Calu3 (cell line): ENCODE measurements around the gene FYTTD1. TPM values are rescaled to one million over a fixed set of nuclear protein-coding genes. Genes with fewer than 3 reads are reported as not detected.
A peak's percentile ranks its signal among the peaks of the same experiment; 100 is the strongest.

Experiments
- BruUV-seq: library from RNA; stranded (reverse); fragments of 400-500 nt; replicated peaks from 2 replicates; lab custom pipeline; 2021; lab: Mats Ljungman, UMichigan
- CTCF ChIA-PET: fragments of 300-600 bp; sonication (Branson Sonifier 250); formaldehyde crosslinking; loops from one replicate; lab custom pipeline; 2022; ENCODE audit warnings: antibody characterized with exemption; lab: Charles Lee
- DNase-seq: peaks from one replicate; pipeline ENCODE4 v3.0.0; 2022
- H3K27ac Mint-ChIP-seq: one replicate; pipeline ENCODE4 v1.8.0; 2022; ENCODE audit warnings: mixed read lengths; ENCODE audit not compliant: unreplicated experiment
- H3K27me3 Mint-ChIP-seq: one replicate; pipeline ENCODE4 v1.8.0; 2022; ENCODE audit warnings: mixed read lengths; ENCODE audit not compliant: unreplicated experiment
- H3K36me3 Mint-ChIP-seq: one replicate; pipeline ENCODE4 v1.8.0; 2022; ENCODE audit warnings: mild to moderate bottlenecking, moderate library complexity, mixed read lengths; ENCODE audit not compliant: insufficient read depth, unreplicated experiment
- H3K4me1 Mint-ChIP-seq: one replicate; pipeline ENCODE4 v1.8.0; 2022; ENCODE audit warnings: mild to moderate bottlenecking, low read depth, mixed read lengths; ENCODE audit not compliant: unreplicated experiment
- H3K4me3 Mint-ChIP-seq: one replicate; pipeline ENCODE4 v1.8.0; 2022; ENCODE audit warnings: mild to moderate bottlenecking, low read depth, moderate library complexity, mixed read lengths; ENCODE audit not compliant: unreplicated experiment
- H3K9me3 Mint-ChIP-seq: one replicate; pipeline ENCODE4 v1.8.0; 2022; ENCODE audit warnings: low read depth, mixed read lengths; ENCODE audit not compliant: unreplicated experiment
- CTCF ChIP-seq: fragments of 200-600 bp; IDR thresholded peaks from one replicate; pipeline ENCODE4 v1.8.0; 2022; ENCODE audit warnings: antibody characterized with exemption; ENCODE audit not compliant: unreplicated experiment
- intact Hi-C: fragments of 100-400 bp; cut with micrococcal nuclease; formaldehyde crosslinking; loops from one replicate; pipeline ENCODE4 v1.10.0; 2022; ENCODE audit not compliant: unreplicated experiment
- total RNA-seq: library from RNA; stranded (reverse); gene quantifications from 2 replicates; pipeline ENCODE4 v1.2.3, GENCODE V29; 2022

The FYTTD1 gene
- total RNA-seq, 1 experiment from 2014 or later = 37.6 TPM

GRCh38 chr3:197749315-197749600 lies 425 bp upstream of the FYTTD1 start:
- Mint-ChIP-seq H3K4me1 (peaks cover 13% of the 10 kb centered on the region), H3K27me3 (no peaks in the 10 kb centered on the region), H3K4me3 (peak overlapping the region; percentile 87), H3K27ac (peak overlapping the region; percentile 66), H3K9me3 (no peaks in the 10 kb centered on the region), H3K36me3 (peaks cover 30% of the 10 kb centered on the region)
- DNase-seq = no peak
- intact Hi-C loops = no loop called here
- BruUV-seq = no TSS peak
- CTCF ChIA-PET = interaction anchor here (0.6 kb wide), 1 partner anchor 38 kb away, joined by 3 read pairs; no protein-coding TSS in a partner anchor
- TF ChIP-seq CTCF = no peak

- Mint-ChIP-seq H3K27ac (peak overlapping the region; percentile 70), H3K27me3 (no peaks in the 10 kb centered on the region), H3K9me3 (no peaks in the 10 kb centered on the region), H3K4me3 (peak overlapping the region; percentile 87), H3K36me3 (peaks cover 30% of the 10 kb centered on the region), H3K4me1 (peaks cover 13% of the 10 kb centered on the region)
- CTCF ChIA-PET = interaction anchor here (0.6 kb wide), 2 partner anchors 12 to 71 kb away, joined by 3 to 4 read pairs; no protein-coding TSS in a partner anchor
- intact Hi-C loops = no loop called here
- no TSS peak for BruUV-seq
- TF ChIP-seq CTCF = no peak
- DNase-seq = peak; percentile 54
Observed at GRCh38 chr3:197750396-197750831, 731 bp downstream of the FYTTD1 start.

GRCh38 chr3:197750858-197751737 lies 1.4 kb downstream of the FYTTD1 start:
- TSS peak; percentile 21 for BruUV-seq
- CTCF ChIA-PET = interaction anchor here (0.9 kb wide), 1 partner anchor 13 kb away, joined by 3 read pairs; no protein-coding TSS in a partner anchor
- TF ChIP-seq CTCF = no peak
- Mint-ChIP-seq H3K27me3 (no peaks in the 10 kb centered on the region), H3K27ac (peak overlapping the region; percentile 70), H3K4me1 (peaks cover 13% of the 10 kb centered on the region), H3K4me3 (peak overlapping the region; percentile 87), H3K9me3 (no peaks in the 10 kb centered on the region), H3K36me3 (peaks cover 30% of the 10 kb centered on the region)
- DNase-seq = peak; percentile 27
- intact Hi-C loops = no loop called here

GRCh38 chr3:197752107-197752506 lies 2.4 kb downstream of the FYTTD1 start:
- H3K27me3 Mint-ChIP-seq = no peaks in the 10 kb centered on the region
- no peak overlapping the region for H3K27ac Mint-ChIP-seq
- CTCF ChIA-PET = no interaction called here
- DNase-seq = no peak
- peaks cover 13% of the 10 kb centered on the region for H3K4me1 Mint-ChIP-seq
- no TSS peak for BruUV-seq
- TF ChIP-seq CTCF = no peak
- H3K36me3 Mint-ChIP-seq = peaks cover 30% of the 10 kb centered on the region
- intact Hi-C loops = no loop called here
- peak overlapping the region; percentile 87 for H3K4me3 Mint-ChIP-seq
- no peaks in the 10 kb centered on the region for H3K9me3 Mint-ChIP-seq
